SK-N-SH treated with all-trans-retinoic acid at 6 μM for 48 hours (cell line): ENCODE data around the gene TJP2.

Experiments used
- CSDC2 ChIP-seq: fragments of 250-450 bp; sonication (Bioruptor Pico); IDR thresholded peaks from 2 replicates; pipeline ENCODE4 v1.5.0; 2020; ENCODE audit warnings: mild to moderate bottlenecking, moderate library complexity
- CSRNP3 ChIP-seq: fragments of 250-450 bp; sonication (Bioruptor Pico); IDR thresholded peaks from 2 replicates; pipeline ENCODE4 v1.5.1; 2021; ENCODE audit warnings: mild to moderate bottlenecking, moderate library complexity
- GLIS3 ChIP-seq: fragments of 250-450 bp; sonication (Bioruptor Pico); IDR thresholded peaks from 2 replicates; pipeline ENCODE4 v1.5.0; 2020; ENCODE audit warnings: mild to moderate bottlenecking, moderate library complexity
- PATZ1 ChIP-seq: fragments of 250-450 bp; sonication (Bioruptor Pico); IDR thresholded peaks from 2 replicates; pipeline ENCODE4 v1.8.0; 2020; ENCODE audit warnings: mild to moderate bottlenecking, moderate library complexity, borderline replicate concordance
- POU6F1 ChIP-seq: fragments of 250-450 bp; sonication (Bioruptor Pico); IDR thresholded peaks from 2 replicates; pipeline ENCODE4 v1.8.0; 2021; ENCODE audit warnings: low read depth, mild to moderate bottlenecking, moderate library complexity, borderline replicate concordance
- RARB ChIP-seq: fragments of 250-450 bp; sonication (Bioruptor Pico); IDR thresholded peaks from 2 replicates; pipeline ENCODE4 v1.8.0; 2021; ENCODE audit warnings: mild to moderate bottlenecking, moderate library complexity
- TCF4 ChIP-seq: fragments of 250-450 bp; sonication (Bioruptor Pico); IDR thresholded peaks from 2 replicates; pipeline ENCODE4 v1.8.0; 2021; ENCODE audit warnings: mild to moderate bottlenecking, moderate library complexity, borderline replicate concordance
- TSHZ2 ChIP-seq: fragments of 250-450 bp; sonication (Bioruptor Pico); IDR thresholded peaks from 2 replicates; pipeline ENCODE4 v1.5.0; 2020; ENCODE audit warnings: mild to moderate bottlenecking, moderate library complexity
- ZFP3 ChIP-seq: fragments of 250-450 bp; sonication (Bioruptor Pico); IDR thresholded peaks from 2 replicates; pipeline ENCODE4 v1.5.0; 2020; ENCODE audit warnings: mild to moderate bottlenecking, moderate library complexity
- ZNF70 ChIP-seq: fragments of 450-650 bp; formaldehyde crosslinking; IDR thresholded peaks from 2 replicates; pipeline ENCODE4 v1.5.0; 2020; ENCODE audit warnings: mild to moderate bottlenecking, moderate library complexity

- TF ChIP-seq POU6F1 (CRISPR knock-in tag): no peak
- no peak for TF ChIP-seq ZNF70 (CRISPR knock-in tag)
- TF ChIP-seq CSRNP3: no peak
- TF ChIP-seq PATZ1 (CRISPR knock-in tag): no peak
- TF ChIP-seq ZFP3: no peak
- TF ChIP-seq CSDC2 (CRISPR knock-in tag): no peak
- TF ChIP-seq TSHZ2 (CRISPR knock-in tag): no peak
- TF ChIP-seq GLIS3 (CRISPR knock-in tag): no peak
- no peak for TF ChIP-seq TCF4 (CRISPR knock-in tag)
- TF ChIP-seq RARB: no peak
Observed at GRCh38 chr9:69273161-69273560, 99.1 kb downstream of the TJP2 start.
